SU-DHL-6 (cell line): ENCODE data around the gene RAPSN.

ENCODE experiments used
- H2AFZ ChIP-seq: fragments of 200-600 bp; sonication (generic); 2 replicates; pipeline ENCODE4 v1.6.1; 2014; ENCODE audit warnings: low read depth, mild to moderate bottlenecking, moderate library complexity, mixed read lengths, antibody characterized with exemption, low read length; ENCODE audit not compliant: severe bottlenecking
- H3F3A ChIP-seq: fragments of 200-600 bp; shearing (Covaris generic); 2 replicates; pipeline ENCODE4 v1.6.0; 2016; ENCODE audit warnings: antibody characterized with exemption, mild to moderate bottlenecking; ENCODE audit not compliant: insufficient read depth
- H3K27ac ChIP-seq: fragments of 200-600 bp; sonication (generic); 2 replicates; pipeline ENCODE4 v1.5.1; 2016; ENCODE audit warnings: low read depth, mild to moderate bottlenecking, low read length, moderate library complexity, mixed read lengths
- H3K27me3 ChIP-seq: fragments of 200-600 bp; sonication (generic), shearing (Covaris generic); 2 replicates; pipeline ENCODE4 v1.6.0; 2014; ENCODE audit warnings: mild to moderate bottlenecking, low read length
- H3K36me3 ChIP-seq: fragments of 200-600 bp; sonication (generic); 2 replicates; pipeline ENCODE4 v1.6.1; 2014; ENCODE audit warnings: mild to moderate bottlenecking, low read length, mixed read lengths
- H3K4me2 ChIP-seq: fragments of 300-600, 200-600 bp; shearing (Covaris generic), sonication (generic); 2 replicates; pipeline ENCODE4 v1.6.0; 2014; ENCODE audit warnings: low read length, low read depth, mild to moderate bottlenecking; ENCODE audit not compliant: poor library complexity, severe bottlenecking
- H3K4me3 ChIP-seq: fragments of 200-600 bp; sonication (generic); 2 replicates; pipeline ENCODE4 v1.5.1; 2014; ENCODE audit warnings: antibody characterized with exemption, low read length, mild to moderate bottlenecking, mixed read lengths; ENCODE audit not compliant: insufficient read depth, poor library complexity, severe bottlenecking
- H3K79me2 ChIP-seq: fragments of 200-600 bp; sonication (generic); 2 replicates; pipeline ENCODE4 v1.6.1; 2014; ENCODE audit warnings: mild to moderate bottlenecking, low read length, moderate library complexity; ENCODE audit not compliant: insufficient read depth
- H3K9ac ChIP-seq: fragments of 200-600 bp; sonication (generic); 2 replicates; pipeline ENCODE4 v1.7.0; 2014; ENCODE audit warnings: mild to moderate bottlenecking, low read length
- H3K9me2 ChIP-seq: fragments of 200-600 bp; sonication (generic); replicated peaks from 2 replicates; pipeline ENCODE4 v1.6.1; 2014; ENCODE audit warnings: low read length; ENCODE audit not compliant: insufficient read depth
- H3K9me3 ChIP-seq: fragments of 200-600 bp; sonication (generic); 2 replicates; pipeline ENCODE4 v1.6.1; 2014; ENCODE audit warnings: low read length, mixed read lengths; ENCODE audit not compliant: insufficient read depth
- H4K20me1 ChIP-seq: fragments of 200-600 bp; sonication (generic); 2 replicates; pipeline ENCODE4 v1.6.1; 2014; ENCODE audit warnings: low read depth, mild to moderate bottlenecking, antibody characterized with exemption, low read length, moderate library complexity, mixed read lengths
- EZH2phosphoT487 ChIP-seq: fragments of 200-600 bp; sonication (generic), shearing (Covaris generic); conservative IDR thresholded peaks from 2 replicates; pipeline ENCODE4 v1.6.1; 2018; ENCODE audit warnings: mild to moderate bottlenecking, antibody characterized with exemption, low read length, moderate library complexity, mixed read lengths
- TF ChIP-seq, protein P1 (sequence below): fragments of 200-600 bp; sonication (generic); IDR thresholded peaks from one replicate; pipeline ENCODE4 v1.5.1; 2017; ENCODE audit warnings: antibody characterized with exemption, mild to moderate bottlenecking, low read length, moderate library complexity; ENCODE audit not compliant: insufficient read depth, poor library complexity, severe bottlenecking

RAPSN gene

GRCh38 chr11:47443028-47443700 is 5.8 kb downstream of the RAPSN start:
- Histone ChIP-seq H3K9me2 (no peaks in the 10 kb centered on the region), H3K36me3 (no peaks in the 10 kb centered on the region), H4K20me1 (no peaks in the 10 kb centered on the region), H3K4me3 (no peak overlapping the region), H3K9me3 (no peaks in the 10 kb centered on the region), H3K4me2 (no peak overlapping the region), H2AFZ (no peak overlapping the region), H3K9ac (no peak overlapping the region), H3K79me2 (no peaks in the 10 kb centered on the region), H3K27ac (no peak overlapping the region), H3K27me3 (no peaks in the 10 kb centered on the region), H3F3A (no peaks in the 10 kb centered on the region)
- TF ChIP-seq EZH2phosphoT487: no peak
- TF ChIP-seq, protein P1, sequence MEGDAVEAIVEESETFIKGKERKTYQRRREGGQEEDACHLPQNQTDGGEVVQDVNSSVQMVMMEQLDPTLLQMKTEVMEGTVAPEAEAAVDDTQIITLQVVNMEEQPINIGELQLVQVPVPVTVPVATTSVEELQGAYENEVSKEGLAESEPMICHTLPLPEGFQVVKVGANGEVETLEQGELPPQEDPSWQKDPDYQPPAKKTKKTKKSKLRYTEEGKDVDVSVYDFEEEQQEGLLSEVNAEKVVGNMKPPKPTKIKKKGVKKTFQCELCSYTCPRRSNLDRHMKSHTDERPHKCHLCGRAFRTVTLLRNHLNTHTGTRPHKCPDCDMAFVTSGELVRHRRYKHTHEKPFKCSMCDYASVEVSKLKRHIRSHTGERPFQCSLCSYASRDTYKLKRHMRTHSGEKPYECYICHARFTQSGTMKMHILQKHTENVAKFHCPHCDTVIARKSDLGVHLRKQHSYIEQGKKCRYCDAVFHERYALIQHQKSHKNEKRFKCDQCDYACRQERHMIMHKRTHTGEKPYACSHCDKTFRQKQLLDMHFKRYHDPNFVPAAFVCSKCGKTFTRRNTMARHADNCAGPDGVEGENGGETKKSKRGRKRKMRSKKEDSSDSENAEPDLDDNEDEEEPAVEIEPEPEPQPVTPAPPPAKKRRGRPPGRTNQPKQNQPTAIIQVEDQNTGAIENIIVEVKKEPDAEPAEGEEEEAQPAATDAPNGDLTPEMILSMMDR: no peak

DNA sequence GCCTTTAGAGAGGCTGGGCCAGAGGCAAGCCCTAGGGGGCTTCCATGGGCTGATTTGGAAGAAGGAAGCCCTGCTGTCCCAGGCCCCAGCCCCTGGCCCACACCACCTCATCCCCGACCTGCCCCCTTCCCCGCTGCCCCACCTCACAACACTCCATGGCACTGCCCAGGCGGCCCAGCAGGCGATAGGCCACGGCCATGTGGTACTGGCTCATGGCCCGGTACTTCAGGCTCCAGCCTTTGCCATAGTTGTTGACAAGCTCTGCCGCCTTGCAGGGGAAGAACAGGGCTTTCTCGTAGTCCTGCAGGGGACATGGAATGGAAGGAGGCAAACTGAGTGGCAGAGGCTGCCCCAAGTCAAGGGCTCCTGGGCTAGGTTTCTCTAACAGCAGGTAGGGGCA is 6.4 kb downstream of the RAPSN start:
- Histone ChIP-seq H3K27ac (no peak overlapping the region), H3F3A (no peaks in the 10 kb centered on the region), H3K36me3 (no peaks in the 10 kb centered on the region), H4K20me1 (no peaks in the 10 kb centered on the region), H2AFZ (no peak overlapping the region), H3K9me2 (no peaks in the 10 kb centered on the region), H3K27me3 (no peaks in the 10 kb centered on the region), H3K9me3 (no peaks in the 10 kb centered on the region), H3K4me3 (no peak overlapping the region), H3K9ac (no peak overlapping the region), H3K79me2 (no peaks in the 10 kb centered on the region), H3K4me2 (no peak overlapping the region)
- no peak for TF ChIP-seq EZH2phosphoT487
- TF ChIP-seq, protein P1: no peak

DNA sequence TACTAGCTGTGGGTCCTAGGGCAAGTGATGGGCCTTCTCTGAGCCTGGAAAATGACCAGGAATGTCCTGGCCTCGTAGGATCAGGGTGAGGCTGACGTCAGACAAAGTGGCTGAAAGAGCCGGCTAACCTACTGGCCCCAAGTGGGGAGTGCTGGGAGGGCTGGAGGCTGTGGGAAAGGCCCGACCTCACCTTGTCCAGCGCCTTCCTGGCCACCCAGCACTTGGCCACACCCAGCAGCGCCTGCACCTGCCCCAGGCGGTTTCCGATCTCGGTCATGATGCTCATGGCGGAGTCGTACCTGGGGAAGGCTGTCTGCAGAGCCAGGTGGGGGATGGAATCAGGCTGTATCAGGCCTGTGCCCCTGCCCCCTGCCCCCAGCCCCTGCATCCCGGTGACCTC is 7.5 kb downstream of the RAPSN start:
- Histone ChIP-seq H3K27ac (no peak overlapping the region), H3K9me3 (no peaks in the 10 kb centered on the region), H4K20me1 (no peaks in the 10 kb centered on the region), H3K36me3 (no peaks in the 10 kb centered on the region), H2AFZ (no peak overlapping the region), H3K4me3 (no peak overlapping the region), H3K9ac (no peak overlapping the region), H3K79me2 (no peaks in the 10 kb centered on the region), H3F3A (no peaks in the 10 kb centered on the region), H3K4me2 (no peak overlapping the region), H3K27me3 (no peaks in the 10 kb centered on the region), H3K9me2 (no peaks in the 10 kb centered on the region)
- TF ChIP-seq, protein P1: no peak
- TF ChIP-seq EZH2phosphoT487: no peak
